Stimulated activated naive CD4-positive, alpha-beta T cell (primary cell): ENCODE data around the gene EFNA5.

Experiments used
- DNase-seq, 6 experiments: peaks; one replicate each; lab custom pipeline; 2025; lab: John Stamatoyannopoulos, UW

The EFNA5 gene

DNA sequence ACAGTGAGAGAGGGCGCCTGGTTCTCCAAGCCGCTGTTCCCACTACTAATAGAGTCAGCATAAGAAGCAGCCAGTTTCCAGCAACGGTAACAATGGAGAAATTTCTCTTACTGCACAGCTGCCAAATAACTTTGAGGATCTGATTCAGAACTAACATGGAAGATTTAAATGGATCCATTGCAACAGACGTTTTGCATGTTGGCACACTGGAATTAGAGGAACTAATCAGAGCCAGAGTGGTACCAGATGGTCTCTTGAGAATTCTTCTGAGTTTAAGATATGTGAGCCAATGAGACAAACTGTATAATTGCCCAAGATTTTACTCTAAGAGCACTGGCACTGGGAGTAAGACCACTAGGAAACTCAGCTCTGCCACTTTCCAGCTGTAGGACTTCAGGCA, 186.5 kb downstream of the EFNA5 start:
- no peak for DNase-seq

DNA sequence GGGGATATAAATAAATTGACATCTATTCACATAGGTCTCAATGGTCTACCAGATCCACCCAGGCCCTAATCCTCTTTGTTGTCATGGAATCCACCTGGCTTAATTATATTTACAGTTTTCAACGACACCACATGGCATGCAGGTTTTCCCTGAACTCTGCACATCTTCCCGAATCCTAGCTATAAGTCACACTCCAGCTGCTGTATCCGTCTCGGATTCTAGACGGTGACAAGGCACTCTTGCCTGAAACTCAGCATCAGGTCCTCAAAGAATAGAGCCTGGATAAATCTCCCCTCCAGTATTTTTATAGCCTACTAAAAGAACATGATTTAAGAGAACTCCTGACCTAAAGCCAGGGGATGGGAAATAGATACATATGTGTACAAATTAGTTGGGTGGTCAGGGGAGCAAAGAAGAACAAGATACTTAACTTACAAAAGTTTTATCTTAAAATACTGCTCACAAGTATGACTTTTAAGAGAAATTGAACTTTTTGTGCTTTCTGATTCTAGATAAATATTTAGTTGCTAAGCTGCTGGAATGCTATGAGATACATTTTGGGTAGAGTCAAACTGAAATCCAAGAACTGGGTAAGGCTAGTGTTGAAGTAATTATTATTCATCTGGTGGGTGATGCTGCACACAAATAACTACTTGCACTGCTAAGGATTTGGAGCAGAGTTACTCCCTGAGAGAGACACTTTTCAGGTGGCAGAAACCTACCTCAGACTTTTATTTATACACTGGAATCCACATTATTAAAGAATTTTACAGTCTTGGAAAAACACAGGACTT, 187.3 kb downstream of the EFNA5 start:
- DNase-seq: no peak

DNA sequence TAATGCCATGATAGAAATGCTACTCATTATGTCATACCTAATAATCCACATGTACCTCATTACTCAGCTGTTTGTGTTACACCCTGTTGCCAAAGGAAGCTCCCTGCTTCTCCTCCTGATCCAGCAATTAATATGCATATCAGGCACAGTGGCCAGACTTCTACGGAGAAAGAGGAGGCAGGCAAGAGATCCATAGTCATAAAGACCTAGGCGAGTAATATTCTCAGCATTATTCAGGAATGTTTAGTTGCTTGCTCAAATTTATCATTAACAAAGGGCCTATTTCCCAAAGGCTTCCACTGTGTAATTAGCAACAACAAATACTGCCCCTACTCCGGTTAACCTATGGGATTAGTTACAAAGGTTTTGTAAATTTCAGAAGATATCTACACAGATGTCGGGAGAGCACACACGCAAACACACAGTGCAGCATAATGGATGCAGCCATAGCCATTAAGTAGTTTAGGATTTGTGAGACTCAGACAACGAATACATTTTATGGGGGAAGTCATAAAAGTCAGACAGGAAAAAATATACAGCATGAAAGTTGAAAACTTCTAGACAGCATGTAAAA, 192.6 kb downstream of the EFNA5 start:
- DNase-seq: no peak

- no peak for DNase-seq
Measured at GRCh38 chr5:107477492-107477891, 193.2 kb downstream of the EFNA5 start.

- no peak for DNase-seq
Measured at GRCh38 chr5:107476783-107477182, 194.0 kb downstream of the EFNA5 start.

GRCh38 chr5:107474716-107475489, 195.8 kb downstream of the EFNA5 start:
- DNase-seq: no peak

DNA sequence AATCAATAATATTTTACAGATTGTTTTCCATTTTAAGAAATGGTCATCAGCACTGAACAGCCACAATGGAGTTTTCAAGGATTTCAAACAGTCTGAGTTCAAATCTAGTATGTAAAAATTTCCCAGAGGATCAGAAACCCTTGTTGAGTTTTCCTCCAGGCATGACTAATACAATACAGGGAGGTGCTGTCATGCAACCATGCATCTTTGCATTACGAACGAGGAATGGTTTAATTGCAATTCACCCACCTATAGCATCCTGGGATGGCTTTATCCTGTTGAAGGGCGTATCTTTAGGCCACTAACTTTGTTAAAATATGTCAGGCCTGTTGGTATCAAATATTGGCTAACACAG, 196.4 kb downstream of the EFNA5 start:
- no peak for DNase-seq

DNA sequence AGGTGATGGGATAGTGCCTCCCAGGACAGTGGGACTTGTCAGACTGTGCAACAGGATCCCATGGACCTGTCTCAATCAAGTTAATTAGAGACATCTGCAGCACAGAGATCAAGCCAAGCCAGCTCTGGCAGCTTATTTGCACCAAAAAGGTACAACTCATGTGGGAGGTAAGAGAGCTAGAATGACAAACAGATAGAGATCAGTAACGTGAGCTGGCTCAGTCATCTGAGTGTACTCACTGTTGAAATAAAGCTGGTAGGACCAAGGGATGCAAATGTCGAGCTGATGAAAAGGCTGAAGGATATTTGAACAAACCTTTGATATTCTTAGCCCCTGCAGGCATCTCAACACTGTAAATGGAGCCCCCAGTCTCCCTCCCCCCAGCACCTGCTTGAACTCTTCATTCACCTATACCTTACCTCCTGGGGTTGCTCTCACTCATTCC, 198.1 kb downstream of the EFNA5 start:
- DNase-seq: no peak

- no peak for DNase-seq
Measured at GRCh38 chr5:107470295-107470582, 200.5 kb downstream of the EFNA5 start.

GRCh38 chr5:107469485-107470294, 201.0 kb downstream of the EFNA5 start:
- DNase-seq: no peak

GRCh38 chr5:107469064-107469463, 201.7 kb downstream of the EFNA5 start:
- DNase-seq: no peak

GRCh38 chr5:107468276-107468675, 202.5 kb downstream of the EFNA5 start:
- DNase-seq: no peak

- no peak for DNase-seq
Measured at GRCh38 chr5:107467137-107467932, 203.4 kb downstream of the EFNA5 start.

- DNase-seq: no peak
Measured at GRCh38 chr5:107466233-107466769, 204.4 kb downstream of the EFNA5 start.

- DNase-seq: peak in 1 of 6 experiments; percentile 10
Measured at GRCh38 chr5:107464876-107465275, 205.9 kb downstream of the EFNA5 start.

- DNase-seq: no peak
Measured at GRCh38 chr5:107464416-107464815, 206.3 kb downstream of the EFNA5 start.

DNA sequence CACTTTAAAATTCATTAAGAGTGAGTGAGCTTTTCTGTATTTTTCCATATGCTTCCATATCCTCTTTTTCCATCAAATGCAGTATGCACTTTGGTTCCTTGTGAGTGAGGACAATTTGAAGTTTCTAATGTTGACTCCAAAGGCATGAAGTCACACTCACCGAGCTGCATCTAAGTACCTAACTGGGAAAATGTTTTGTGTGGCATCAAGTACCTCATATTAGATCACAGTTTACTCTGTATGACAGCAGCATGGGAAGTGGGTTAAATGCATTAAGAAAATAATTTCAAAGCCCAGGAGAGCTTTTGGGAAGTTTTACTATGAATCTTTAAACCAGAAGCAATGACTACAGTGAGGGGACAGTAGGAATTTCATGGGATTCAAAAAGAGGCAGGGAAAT, 207.0 kb downstream of the EFNA5 start:
- DNase-seq: no peak

DNA sequence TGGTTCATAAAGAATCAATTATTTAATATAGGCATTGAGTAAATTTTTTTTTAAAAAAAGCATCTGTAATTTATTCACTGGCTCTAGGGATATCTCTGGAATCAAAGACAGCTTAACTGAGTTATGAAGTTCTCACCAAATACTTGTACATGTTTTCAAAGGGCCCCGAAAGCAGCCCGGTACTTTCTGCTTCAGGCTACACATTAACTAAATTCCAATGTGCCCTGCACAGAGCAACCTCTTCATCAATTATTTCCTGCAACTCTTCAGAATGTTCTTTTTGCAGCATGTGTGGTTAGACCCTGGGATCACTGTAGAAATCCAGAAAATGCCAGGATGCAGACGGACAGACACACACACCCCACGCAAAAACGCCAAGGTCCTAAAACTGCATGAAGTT, 209.0 kb downstream of the EFNA5 start:
- DNase-seq: no peak

GRCh38 chr5:107460789-107461188, 209.9 kb downstream of the EFNA5 start:
- DNase-seq: no peak

GRCh38 chr5:107459605-107460004, 211.1 kb downstream of the EFNA5 start:
- no peak for DNase-seq

GRCh38 chr5:107458322-107458721, 212.4 kb downstream of the EFNA5 start:
- no peak for DNase-seq
